Duodenal mucosa (tissue), 2 donors: ENCODE data around the gene COG1.

ENCODE experiments used
- H3K27ac ChIP-seq: one replicate; pipeline ENCODE4 v1.7.0; 2013; ENCODE audit warnings: low read depth, low read length
- H3K27me3 ChIP-seq, 2 donors: one replicate each; pipeline ENCODE4 v1.7.0; 2013; ENCODE audit warnings: low read length in 2 of 2, control low read depth in 1 of 2; ENCODE audit not compliant: insufficient read depth in 2 of 2, control insufficient read depth in 1 of 2
- H3K36me3 ChIP-seq, 2 donors: one replicate each; pipeline ENCODE4 v1.7.0; 2013; ENCODE audit warnings: low read length in 2 of 2, control low read depth in 1 of 2; ENCODE audit not compliant: insufficient read depth in 2 of 2, control insufficient read depth in 1 of 2
- H3K4me1 ChIP-seq, 2 donors: one replicate each; pipeline ENCODE4 v1.7.0; 2013; ENCODE audit warnings: low read length in 2 of 2, control low read depth in 1 of 2; ENCODE audit not compliant: insufficient read depth in 2 of 2, control insufficient read depth in 1 of 2
- H3K4me3 ChIP-seq, 2 donors: one replicate each; pipeline ENCODE4 v1.7.0; 2013; ENCODE audit warnings: low read length in 2 of 2, low read depth in 1 of 2
- H3K9ac ChIP-seq, 2 donors: one replicate each; pipeline ENCODE4 v1.7.0; 2013; ENCODE audit warnings: low read length in 2 of 2, low read depth in 1 of 2
- H3K9me3 ChIP-seq, 2 donors: one replicate each; pipeline ENCODE4 v1.7.0; 2013; ENCODE audit warnings: low read length in 2 of 2, control low read depth in 1 of 2; ENCODE audit not compliant: control insufficient read depth in 1 of 2

Gene COG1

GRCh38 chr17:73188011-73188410 lies 4.8 kb upstream of the COG1 start:
- Histone ChIP-seq H3K4me1 (peaks cover 7 to 21% of the 10 kb centered on the region in 2 donors), H3K9ac (no peak overlapping the region), H3K9me3 (no peaks in the 10 kb centered on the region), H3K36me3 (no peaks in the 10 kb centered on the region), H3K4me3 (no peak overlapping the region), H3K27me3 (no peaks in the 10 kb centered on the region), H3K27ac (no peak overlapping the region)

- Histone ChIP-seq H3K27ac (no peak overlapping the region), H3K4me1 (peaks cover 10 to 17% of the 10 kb centered on the region in 2 donors), H3K27me3 (no peaks in the 10 kb centered on the region), H3K9ac (no peak overlapping the region), H3K9me3 (no peaks in the 10 kb centered on the region), H3K4me3 (no peak overlapping the region), H3K36me3 (no peaks in the 10 kb centered on the region)
These were observed 3.3 kb upstream of the COG1 start for GRCh38 chr17:73189417-73190099.

DNA sequence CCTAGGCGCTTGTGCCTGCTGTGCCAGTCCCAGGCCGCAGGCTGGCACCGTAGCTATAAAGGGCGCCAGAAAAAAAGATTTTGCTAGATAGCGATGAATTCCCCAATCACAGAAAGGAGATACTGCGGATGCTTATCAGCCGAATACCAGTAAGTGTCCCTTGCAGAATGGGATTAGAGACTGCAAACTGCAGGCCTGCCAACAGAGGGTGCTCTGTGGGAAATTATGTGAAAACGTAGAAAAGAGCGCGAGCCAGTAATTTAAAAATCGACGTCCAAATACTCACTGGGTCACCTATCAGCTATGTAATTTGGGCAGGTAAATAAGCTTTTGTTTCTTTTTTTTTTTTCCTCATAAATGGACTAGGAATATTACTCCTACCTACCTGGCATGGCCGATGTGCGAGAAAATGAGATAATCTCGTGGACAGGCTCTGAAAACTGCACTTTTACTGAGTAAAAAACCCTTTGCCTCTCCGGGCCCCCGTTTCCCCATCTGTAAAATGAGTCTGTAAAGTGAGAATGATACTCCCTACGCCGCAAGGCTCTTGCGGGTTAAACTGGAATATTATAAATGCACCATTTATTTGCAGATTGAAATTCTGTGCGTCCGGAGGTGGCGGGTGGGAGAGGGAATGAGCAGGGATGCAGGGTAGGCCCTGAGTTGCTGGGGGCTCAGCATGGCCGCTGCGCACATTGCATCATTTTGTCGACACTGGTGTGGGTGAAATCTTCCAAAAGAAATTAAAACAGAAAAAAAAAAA lies 1.2 kb upstream of the COG1 start:
- Histone ChIP-seq H3K9ac (peak overlapping the region; percentile 17 to 81), H3K27ac (no peak overlapping the region), H3K27me3 (no peaks in the 10 kb centered on the region), H3K4me1 (peaks cover 14 to 20% of the 10 kb centered on the region in 2 donors), H3K36me3 (peaks cover 2 to 4% of the 10 kb centered on the region in 2 donors), H3K9me3 (no peaks in the 10 kb centered on the region), H3K4me3 (peak overlapping the region; percentile 84 to 97)

- Histone ChIP-seq H3K27me3 (no peaks in the 10 kb centered on the region), H3K4me1 (peaks cover 14 to 20% of the 10 kb centered on the region in 2 donors), H3K27ac (peak overlapping the region; percentile 48), H3K36me3 (peaks cover 8 to 12% of the 10 kb centered on the region in 2 donors), H3K9ac (peak overlapping the region; percentile 66 to 81), H3K9me3 (no peaks in the 10 kb centered on the region), H3K4me3 (peak overlapping the region; percentile 84 to 97)
These were observed 505 bp upstream of the COG1 start for GRCh38 chr17:73192206-73192893.

- H3K4me3 ChIP-seq: no peak overlapping the region
- H3K27me3 ChIP-seq: no peaks in the 10 kb centered on the region
- peaks cover 14 to 20% of the 10 kb centered on the region in 2 donors for H3K4me1 ChIP-seq
- H3K9me3 ChIP-seq: no peaks in the 10 kb centered on the region
- no peak overlapping the region for H3K27ac ChIP-seq
- no peak overlapping the region for H3K9ac ChIP-seq
- peaks cover 15 to 35% of the 10 kb centered on the region in 2 donors for H3K36me3 ChIP-seq
These were observed 1.8 kb downstream of the COG1 start for GRCh38 chr17:73194514-73195222.

DNA sequence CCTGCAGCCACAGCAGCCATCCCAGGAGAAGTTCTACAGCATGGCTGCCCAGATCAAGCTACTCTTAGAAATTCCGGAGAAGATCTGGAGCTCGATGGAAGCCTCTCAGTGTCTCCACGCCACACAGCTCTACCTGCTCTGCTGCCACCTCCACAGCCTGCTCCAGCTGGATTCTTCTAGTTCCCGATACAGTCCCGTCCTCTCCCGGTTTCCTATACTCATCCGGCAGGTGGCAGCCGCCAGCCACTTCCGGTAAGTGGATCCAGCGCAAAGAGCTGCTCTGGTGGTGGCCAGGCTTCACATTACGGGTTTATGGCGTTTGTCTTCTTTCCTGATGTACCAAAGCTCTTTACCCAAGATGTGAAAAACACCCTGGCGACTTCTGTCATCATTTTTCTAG lies 3.6 kb downstream of the COG1 start:
- Histone ChIP-seq H3K27me3 (no peaks in the 10 kb centered on the region), H3K4me3 (no peak overlapping the region), H3K4me1 (peaks cover 14 to 17% of the 10 kb centered on the region in 2 donors), H3K36me3 (peaks cover 33 to 53% of the 10 kb centered on the region in 2 donors), H3K27ac (no peak overlapping the region), H3K9ac (no peak overlapping the region), H3K9me3 (no peaks in the 10 kb centered on the region)

DNA sequence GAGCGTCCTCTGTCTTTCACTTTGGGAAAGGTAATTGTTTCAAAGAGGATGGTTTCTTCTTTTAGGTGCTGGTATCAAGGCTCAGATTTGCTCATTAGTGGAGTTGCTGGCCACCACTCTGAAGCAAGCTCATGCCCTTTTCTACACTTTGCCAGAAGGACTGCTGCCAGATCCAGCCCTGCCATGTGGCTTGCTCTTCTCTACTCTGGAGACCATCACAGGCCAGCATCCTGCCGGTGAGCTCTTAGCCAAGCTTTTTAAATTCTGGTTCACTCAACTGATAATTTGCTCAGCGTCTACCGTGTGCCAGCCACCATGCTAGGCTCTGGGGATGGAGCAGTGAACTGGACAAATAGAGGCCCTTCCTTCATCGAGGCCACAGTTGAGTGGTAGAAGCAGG lies 4.3 kb downstream of the COG1 start:
- H3K4me1 ChIP-seq: peaks cover 11% of the 10 kb centered on the region in 2 donors
- no peaks in the 10 kb centered on the region for H3K27me3 ChIP-seq
- no peak overlapping the region for H3K4me3 ChIP-seq
- H3K9me3 ChIP-seq: no peaks in the 10 kb centered on the region
- no peak overlapping the region for H3K9ac ChIP-seq
- H3K27ac ChIP-seq: no peak overlapping the region
- peaks cover 37 to 58% of the 10 kb centered on the region in 2 donors for H3K36me3 ChIP-seq

GRCh38 chr17:73198201-73198929 lies 5.5 kb downstream of the COG1 start:
- H3K9ac ChIP-seq: no peak overlapping the region
- peaks cover 45 to 69% of the 10 kb centered on the region in 2 donors for H3K36me3 ChIP-seq
- H3K4me1 ChIP-seq: peaks cover 21 to 22% of the 10 kb centered on the region in 2 donors
- H3K4me3 ChIP-seq: no peak overlapping the region
- no peaks in the 10 kb centered on the region for H3K27me3 ChIP-seq
- H3K27ac ChIP-seq: no peak overlapping the region
- no peaks in the 10 kb centered on the region for H3K9me3 ChIP-seq

DNA sequence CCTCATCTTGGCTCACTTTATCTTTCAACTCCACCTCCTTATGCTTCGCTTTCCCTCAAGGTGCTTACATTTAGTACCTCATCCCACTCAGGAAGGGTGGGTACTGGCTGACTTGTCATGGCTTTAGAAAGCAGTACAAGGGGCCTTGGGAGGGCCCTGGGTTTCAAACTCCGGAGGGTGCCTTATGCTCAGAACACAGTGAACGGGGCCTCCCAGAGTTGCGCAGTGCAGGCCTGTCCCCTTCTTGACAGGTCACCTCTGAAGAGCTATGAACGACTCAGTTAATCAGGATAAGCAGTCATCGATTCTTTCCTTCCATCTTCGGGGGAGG lies 6.0 kb downstream of the COG1 start:
- H3K27me3 ChIP-seq: no peaks in the 10 kb centered on the region
- H3K9ac ChIP-seq: no peak overlapping the region
- peaks cover 19 to 23% of the 10 kb centered on the region in 2 donors for H3K4me1 ChIP-seq
- peaks cover 46 to 74% of the 10 kb centered on the region in 2 donors for H3K36me3 ChIP-seq
- H3K4me3 ChIP-seq: no peak overlapping the region
- H3K27ac ChIP-seq: no peak overlapping the region
- H3K9me3 ChIP-seq: no peaks in the 10 kb centered on the region
